ENCODE measurements around the gene ACVR2A. TPM values are rescaled to one million over a fixed set of nuclear protein-coding genes. Genes with fewer than 3 reads are reported as not detected.

Gene ACVR2A
- polyA plus RNA-seq, 1 donor (not counting 4 experiments of a cell fraction or from before 2014, with no cell fraction given), result 6.6 TPM

GRCh38 chr2:147937744-147938349 lies 93.0 kb downstream of the ACVR2A start:
- Histone ChIP-seq H2AFZ (ENCODE audit: control insufficient read depth, low read length) (no peak overlapping the region), H3K27ac (ENCODE audit: control insufficient read depth, insufficient read depth, low read length) (no peak overlapping the region), H3K36me3 (ENCODE audit: control insufficient read depth in 2 of 2, extremely low read depth in 1 of 2, insufficient read depth in 2 of 2, low read length in 2 of 2) (peaks cover 4% of the 10 kb centered on the region in 2 experiments), H3K4me3 (ENCODE audit: control insufficient read depth in 2 of 3, extremely low read depth in 1 of 3, insufficient read depth in 2 of 3, low read depth in 1 of 3, low read length in 3 of 3) (no peak overlapping the region), H3K27me3 (ENCODE audit: control insufficient read depth, extremely low read depth, insufficient read depth, low read length) (no peaks in the 10 kb centered on the region), H3K4me1 (ENCODE audit: control insufficient read depth, extremely low read depth, insufficient read depth, low read length) (no peaks in the 10 kb centered on the region), H3K9ac (ENCODE audit: control insufficient read depth, extremely low read depth, insufficient read depth, low read length) (no peak overlapping the region), H4K20me1 (ENCODE audit: control insufficient read depth, extremely low read depth, insufficient read depth, low read length) (no peaks in the 10 kb centered on the region), H3K4me2 (ENCODE audit: control insufficient read depth, extremely low read depth, insufficient read depth, low read depth, low read length) (no peak overlapping the region), H3K9me1 (ENCODE audit: control insufficient read depth, extremely low read depth, insufficient read depth, low read length) (no peaks in the 10 kb centered on the region), H3K79me2 (ENCODE audit: control insufficient read depth, insufficient read depth, low read length) (no peaks in the 10 kb centered on the region), H3K9me3 (ENCODE audit: control insufficient read depth, low read depth, low read length) (no peaks in the 10 kb centered on the region)
- TF ChIP-seq, protein P1, sequence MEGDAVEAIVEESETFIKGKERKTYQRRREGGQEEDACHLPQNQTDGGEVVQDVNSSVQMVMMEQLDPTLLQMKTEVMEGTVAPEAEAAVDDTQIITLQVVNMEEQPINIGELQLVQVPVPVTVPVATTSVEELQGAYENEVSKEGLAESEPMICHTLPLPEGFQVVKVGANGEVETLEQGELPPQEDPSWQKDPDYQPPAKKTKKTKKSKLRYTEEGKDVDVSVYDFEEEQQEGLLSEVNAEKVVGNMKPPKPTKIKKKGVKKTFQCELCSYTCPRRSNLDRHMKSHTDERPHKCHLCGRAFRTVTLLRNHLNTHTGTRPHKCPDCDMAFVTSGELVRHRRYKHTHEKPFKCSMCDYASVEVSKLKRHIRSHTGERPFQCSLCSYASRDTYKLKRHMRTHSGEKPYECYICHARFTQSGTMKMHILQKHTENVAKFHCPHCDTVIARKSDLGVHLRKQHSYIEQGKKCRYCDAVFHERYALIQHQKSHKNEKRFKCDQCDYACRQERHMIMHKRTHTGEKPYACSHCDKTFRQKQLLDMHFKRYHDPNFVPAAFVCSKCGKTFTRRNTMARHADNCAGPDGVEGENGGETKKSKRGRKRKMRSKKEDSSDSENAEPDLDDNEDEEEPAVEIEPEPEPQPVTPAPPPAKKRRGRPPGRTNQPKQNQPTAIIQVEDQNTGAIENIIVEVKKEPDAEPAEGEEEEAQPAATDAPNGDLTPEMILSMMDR (optimal IDR thresholded peaks at IDR 0.05 in 1 of 3, IDR thresholded peaks at IDR 0.05 in 1 of 3, conservative IDR thresholded peaks at IDR 0.05 in 1 of 3; ENCODE audit: extremely low read depth in 1 of 3, insufficient read depth in 2 of 3, low read length in 3 of 3), result peak; percentile 48 to 68 (median 61)
- TF ChIP-seq EZH2 (IDR thresholded peaks at IDR 0.05; ENCODE audit: low read length), result no peak
- peak; percentile 23 for FAIRE-seq
- dilution Hi-C loops (cut with MboI; ENCODE audit: extremely low pct_ligation_motif_present, low sequenced_read_pairs), result no loop called here
- no peak for DNase-seq (ENCODE audit: low read depth, low spot score)

- Histone ChIP-seq H4K20me1 (ENCODE audit: control insufficient read depth, extremely low read depth, insufficient read depth, low read length) (no peaks in the 10 kb centered on the region), H3K27me3 (ENCODE audit: control insufficient read depth, extremely low read depth, insufficient read depth, low read length) (no peaks in the 10 kb centered on the region), H3K9ac (ENCODE audit: control insufficient read depth, extremely low read depth, insufficient read depth, low read length) (no peak overlapping the region), H3K4me1 (ENCODE audit: control insufficient read depth, extremely low read depth, insufficient read depth, low read length) (no peaks in the 10 kb centered on the region), H3K4me2 (ENCODE audit: control insufficient read depth, extremely low read depth, insufficient read depth, low read depth, low read length) (no peak overlapping the region), H3K27ac (ENCODE audit: control insufficient read depth, insufficient read depth, low read length) (no peak overlapping the region), H3K79me2 (ENCODE audit: control insufficient read depth, insufficient read depth, low read length) (no peaks in the 10 kb centered on the region), H3K9me3 (ENCODE audit: control insufficient read depth, low read depth, low read length) (no peaks in the 10 kb centered on the region), H3K4me3 (ENCODE audit: control insufficient read depth in 2 of 3, extremely low read depth in 1 of 3, insufficient read depth in 2 of 3, low read depth in 1 of 3, low read length in 3 of 3) (no peak overlapping the region), H3K36me3 (ENCODE audit: control insufficient read depth in 2 of 2, extremely low read depth in 1 of 2, insufficient read depth in 2 of 2, low read length in 2 of 2) (peaks cover under 1 to 4% of the 10 kb centered on the region in 2 experiments), H3K9me1 (ENCODE audit: control insufficient read depth, extremely low read depth, insufficient read depth, low read length) (no peaks in the 10 kb centered on the region), H2AFZ (ENCODE audit: control insufficient read depth, low read length) (no peak overlapping the region)
- FAIRE-seq (no peak), DNase-seq (ENCODE audit: low read depth, low spot score) (no peak)
- dilution Hi-C loops (cut with MboI; ENCODE audit: extremely low pct_ligation_motif_present, low sequenced_read_pairs), result no loop called here
- TF ChIP-seq, protein P1 (optimal IDR thresholded peaks at IDR 0.05 in 1 of 3, IDR thresholded peaks at IDR 0.05 in 1 of 3, conservative IDR thresholded peaks at IDR 0.05 in 1 of 3; ENCODE audit: extremely low read depth in 1 of 3, insufficient read depth in 2 of 3, low read length in 3 of 3), result no peak
- TF ChIP-seq EZH2 (IDR thresholded peaks at IDR 0.05; ENCODE audit: low read length), result no peak
Observed at GRCh38 chr2:147939313-147939712, 94.5 kb downstream of the ACVR2A start.
